ENCODE results near the gene SIGMAR1. TPM values are rescaled to one million over a fixed set of nuclear protein-coding genes. Genes with fewer than 3 reads are reported as not detected.

SIGMAR1 gene
- total RNA-seq, 1 donor from 2014 or later: 64.6 TPM

- H3K36me3 Mint-ChIP-seq (ENCODE audit: insufficient read depth): no peaks in the 10 kb centered on the region
- H3K27me3 Mint-ChIP-seq: peaks cover 84% of the 10 kb centered on the region
- H3K9me3 Mint-ChIP-seq (ENCODE audit: low read depth): no peaks in the 10 kb centered on the region
- no peak for TF ChIP-seq CTCF (IDR thresholded peaks at IDR 0.05; ENCODE audit: unreplicated experiment)
- H3K4me3 Mint-ChIP-seq (ENCODE audit: low read depth): no peak overlapping the region
- DNase-seq (ENCODE audit: low spot score, unreplicated experiment): no peak
- peaks cover 18% of the 10 kb centered on the region for H3K4me1 Mint-ChIP-seq (ENCODE audit: low read depth)
- H3K27ac Mint-ChIP-seq: no peak overlapping the region
These were observed 51.5 kb downstream of the SIGMAR1 start for GRCh38 chr9:34585946-34586669.

- Mint-ChIP-seq H3K9me3 (ENCODE audit: low read depth) (no peaks in the 10 kb centered on the region), H3K4me3 (ENCODE audit: low read depth) (no peak overlapping the region), H3K27me3 (peaks cover 84% of the 10 kb centered on the region), H3K4me1 (ENCODE audit: low read depth) (peaks cover 26% of the 10 kb centered on the region), H3K27ac (no peak overlapping the region), H3K36me3 (ENCODE audit: insufficient read depth) (no peaks in the 10 kb centered on the region)
- DNase-seq (ENCODE audit: low spot score, unreplicated experiment): no peak
- TF ChIP-seq CTCF (IDR thresholded peaks at IDR 0.05; ENCODE audit: unreplicated experiment): no peak
These were observed 52.6 kb downstream of the SIGMAR1 start for GRCh38 chr9:34584970-34585369.

Other genes with a start within 250 kb of the SIGMAR1 start
- 17.5 and 19.2 TPM in 2 replicates for gene FAM219A, start 179.2 kb downstream of the SIGMAR1 start, total RNA-seq
- gene DNAI1, start 179.0 kb downstream of the SIGMAR1 start, total RNA-seq: 1.2 and 3.5 TPM in 2 replicates
- 4.0 and 4.5 TPM in 2 replicates for gene ENHO, start 114.8 kb downstream of the SIGMAR1 start, total RNA-seq
- gene CNTFR, start 48.1 kb downstream of the SIGMAR1 start, total RNA-seq: 2.3 and 2.7 TPM in 2 replicates
- gene RPP25L, start 25.7 kb downstream of the SIGMAR1 start, total RNA-seq: 29.3 and 30.5 TPM in 2 replicates
- gene DCTN3, start 17.3 kb downstream of the SIGMAR1 start, total RNA-seq: 101 and 102 TPM in 2 replicates
- gene ARID3C, start 8.7 kb downstream of the SIGMAR1 start, total RNA-seq: 8.5 and 12.0 TPM in 2 replicates
- gene GALT, start 8.9 kb upstream of the SIGMAR1 start, total RNA-seq: 82.5 and 85.6 TPM in 2 replicates
- 27.5 and 27.8 TPM in 2 replicates for gene IL11RA, start 14.4 kb upstream of the SIGMAR1 start, total RNA-seq
- 0.67 and 1.6 TPM in 2 replicates for gene CCL27, start 24.9 kb upstream of the SIGMAR1 start, total RNA-seq
- gene CCL19, start 53.5 kb upstream of the SIGMAR1 start, total RNA-seq: 0.53 TPM in 1 of 2 replicates, not detected in the other
- gene CCL21, start 72.3 kb upstream of the SIGMAR1 start, total RNA-seq: not detected in 2 replicates

All from progenitor cell of endocrine pancreas (in vitro differentiated cells).